ENCODE measurements around the gene MTSS2.

MTSS2 gene

DNA sequence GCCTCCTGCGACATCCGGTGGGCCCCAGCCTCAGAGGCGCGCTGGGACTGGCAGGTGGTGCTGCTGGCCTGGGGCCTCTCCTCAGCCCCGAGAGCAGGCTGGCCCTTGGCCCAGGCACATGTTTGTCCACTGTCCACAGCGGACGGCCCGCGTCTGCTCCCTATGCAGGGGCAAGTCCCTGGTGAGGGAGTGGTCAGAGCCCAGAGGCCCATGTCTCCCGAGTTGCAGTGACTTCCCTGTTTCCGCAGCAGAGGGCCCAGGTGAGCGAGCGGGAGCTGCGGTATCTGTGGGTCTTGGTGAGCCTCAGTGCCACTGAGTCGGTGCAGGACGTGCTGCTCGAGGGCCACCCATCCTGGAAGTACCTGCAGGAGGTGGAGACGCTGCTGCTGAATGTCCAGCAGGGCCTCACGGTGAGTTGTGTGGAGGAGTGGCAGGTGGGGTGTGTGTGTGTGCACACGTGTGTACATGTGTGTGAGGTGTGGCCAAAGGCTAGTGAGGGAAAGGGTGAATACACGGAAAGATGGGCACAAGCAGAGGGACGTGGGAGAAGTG, 29.1 kb downstream of the MTSS2 start:
- TF ChIP-seq, protein P1, sequence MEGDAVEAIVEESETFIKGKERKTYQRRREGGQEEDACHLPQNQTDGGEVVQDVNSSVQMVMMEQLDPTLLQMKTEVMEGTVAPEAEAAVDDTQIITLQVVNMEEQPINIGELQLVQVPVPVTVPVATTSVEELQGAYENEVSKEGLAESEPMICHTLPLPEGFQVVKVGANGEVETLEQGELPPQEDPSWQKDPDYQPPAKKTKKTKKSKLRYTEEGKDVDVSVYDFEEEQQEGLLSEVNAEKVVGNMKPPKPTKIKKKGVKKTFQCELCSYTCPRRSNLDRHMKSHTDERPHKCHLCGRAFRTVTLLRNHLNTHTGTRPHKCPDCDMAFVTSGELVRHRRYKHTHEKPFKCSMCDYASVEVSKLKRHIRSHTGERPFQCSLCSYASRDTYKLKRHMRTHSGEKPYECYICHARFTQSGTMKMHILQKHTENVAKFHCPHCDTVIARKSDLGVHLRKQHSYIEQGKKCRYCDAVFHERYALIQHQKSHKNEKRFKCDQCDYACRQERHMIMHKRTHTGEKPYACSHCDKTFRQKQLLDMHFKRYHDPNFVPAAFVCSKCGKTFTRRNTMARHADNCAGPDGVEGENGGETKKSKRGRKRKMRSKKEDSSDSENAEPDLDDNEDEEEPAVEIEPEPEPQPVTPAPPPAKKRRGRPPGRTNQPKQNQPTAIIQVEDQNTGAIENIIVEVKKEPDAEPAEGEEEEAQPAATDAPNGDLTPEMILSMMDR (IDR thresholded peaks at IDR 0.05; ENCODE audit: extremely low read depth, missing control alignments): no peak
- no peak for DNase-seq (ENCODE audit: low spot score)

DNA sequence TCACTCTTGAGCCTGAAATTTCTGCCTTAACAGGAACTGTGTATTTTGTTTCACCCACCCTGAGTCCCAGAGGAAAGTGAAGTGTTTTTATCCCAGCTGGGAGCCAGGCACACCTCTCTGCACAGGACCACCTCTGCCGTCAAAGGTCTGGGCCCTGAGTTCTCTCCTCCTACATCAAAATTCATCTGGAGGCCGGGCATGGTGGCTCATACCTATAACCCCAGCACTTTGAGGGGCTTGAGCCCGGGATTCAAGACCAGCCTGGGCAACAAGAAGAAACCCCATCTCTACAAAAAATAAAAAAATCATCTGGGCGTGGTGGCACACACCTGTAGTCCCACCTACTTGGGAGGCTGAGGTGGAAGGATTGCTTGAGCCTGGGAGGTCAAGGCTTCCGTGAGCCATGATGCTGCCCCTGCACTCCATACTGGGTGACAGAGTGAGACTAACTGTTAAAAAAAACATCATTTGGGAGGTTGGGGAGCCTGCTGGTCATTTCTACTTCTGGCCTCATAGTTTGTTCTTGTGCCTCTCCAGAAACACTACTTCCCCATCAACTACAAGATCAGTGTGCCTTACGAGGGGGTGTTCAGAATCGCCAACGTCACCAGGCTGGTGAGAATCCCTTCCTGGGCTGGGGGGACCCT, 29.7 kb downstream of the MTSS2 start:
- TF ChIP-seq, protein P1 (IDR thresholded peaks at IDR 0.05; ENCODE audit: extremely low read depth, missing control alignments): no peak
- DNase-seq (ENCODE audit: low spot score): no peak

DNA sequence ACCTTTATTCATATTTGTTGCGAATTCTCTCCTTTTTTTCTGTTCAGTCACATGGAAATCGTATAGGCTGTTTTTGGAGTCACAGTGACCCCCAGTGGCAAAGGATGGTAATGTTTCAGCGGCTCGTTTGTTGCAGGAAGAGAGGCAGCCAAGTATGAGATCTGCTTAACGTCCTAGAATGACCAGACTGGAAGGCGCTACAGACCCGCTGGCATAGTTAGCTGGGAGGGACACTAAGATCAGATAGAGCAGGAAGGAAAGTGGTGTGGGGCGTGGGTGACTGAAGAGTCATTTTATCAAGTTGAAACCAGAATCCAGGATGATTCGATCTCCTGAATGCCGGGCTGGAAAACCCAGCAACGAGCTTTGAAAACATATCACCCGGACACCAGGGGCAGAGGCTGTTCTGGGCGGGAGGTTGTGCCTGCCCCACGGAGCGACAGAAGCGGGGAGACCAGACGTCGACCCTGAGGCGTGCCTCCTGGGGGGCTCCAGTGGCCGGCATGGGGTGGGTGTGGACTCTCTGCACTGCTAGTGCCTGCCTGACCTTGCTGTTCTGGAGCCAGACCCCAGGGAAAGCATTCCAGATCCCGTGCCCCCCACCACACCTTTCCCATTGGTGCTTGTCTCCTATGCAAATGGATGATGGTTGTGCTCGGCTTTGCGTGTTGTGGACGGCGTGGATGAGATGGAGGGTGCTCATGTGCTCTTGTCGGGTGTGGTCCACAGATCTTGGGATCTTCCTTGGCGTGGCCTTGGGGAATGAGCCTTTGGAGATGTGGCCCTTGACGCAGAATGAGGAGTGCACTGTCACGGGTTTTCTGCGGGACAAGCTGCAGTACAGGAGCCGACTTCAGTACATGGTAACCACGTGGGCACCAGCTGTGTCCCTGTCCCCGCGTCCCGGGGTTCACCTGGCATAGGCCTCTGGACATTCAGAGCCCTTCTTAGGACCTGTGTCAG, 31.8 kb downstream of the MTSS2 start:
- TF ChIP-seq, protein P1 (IDR thresholded peaks at IDR 0.05; ENCODE audit: extremely low read depth, missing control alignments): peak; percentile 78
- DNase-seq (ENCODE audit: low spot score): peak; percentile 84

DNA sequence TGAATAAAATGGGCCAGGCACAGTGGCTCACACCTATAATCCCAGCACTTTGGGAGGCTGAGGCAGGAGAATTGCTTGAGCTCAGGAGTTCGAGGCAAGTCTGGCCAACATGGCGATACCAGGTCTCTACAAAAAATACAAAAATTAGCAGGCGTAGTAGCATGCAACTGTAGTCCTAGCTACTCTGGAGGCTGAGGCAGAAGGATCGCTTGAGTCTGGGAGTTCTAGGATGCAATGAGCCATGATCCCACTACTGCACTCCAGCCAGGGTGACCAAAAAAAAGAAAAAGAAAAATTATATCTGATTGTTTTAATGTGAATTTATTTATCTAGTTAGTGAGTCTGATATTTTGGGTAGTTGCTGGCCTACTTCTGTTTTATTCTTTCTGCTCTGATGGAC, 32.4 kb downstream of the MTSS2 start:
- DNase-seq (ENCODE audit: low spot score): no peak
- TF ChIP-seq, protein P1 (IDR thresholded peaks at IDR 0.05; ENCODE audit: extremely low read depth, missing control alignments): no peak

DNA sequence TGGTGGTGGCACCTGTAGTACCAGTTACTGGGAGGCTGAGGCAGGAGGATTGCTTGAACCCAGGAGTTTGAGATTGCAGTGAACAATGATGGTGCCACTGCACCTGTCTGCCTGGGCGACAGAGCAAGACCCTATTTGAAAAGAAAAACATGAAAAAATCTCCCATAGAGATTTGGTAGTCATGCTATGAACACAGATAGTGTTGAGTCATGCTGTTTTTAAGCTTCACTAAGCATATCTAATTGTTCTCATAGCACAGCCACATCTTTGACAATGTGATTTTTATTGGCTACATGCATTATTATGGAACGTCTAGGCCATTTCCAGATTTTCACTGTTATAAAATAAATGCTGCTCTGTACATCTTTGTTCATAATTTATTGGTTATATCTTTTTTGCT, 33.5 kb downstream of the MTSS2 start:
- TF ChIP-seq, protein P1 (IDR thresholded peaks at IDR 0.05; ENCODE audit: extremely low read depth, missing control alignments): no peak

DNA sequence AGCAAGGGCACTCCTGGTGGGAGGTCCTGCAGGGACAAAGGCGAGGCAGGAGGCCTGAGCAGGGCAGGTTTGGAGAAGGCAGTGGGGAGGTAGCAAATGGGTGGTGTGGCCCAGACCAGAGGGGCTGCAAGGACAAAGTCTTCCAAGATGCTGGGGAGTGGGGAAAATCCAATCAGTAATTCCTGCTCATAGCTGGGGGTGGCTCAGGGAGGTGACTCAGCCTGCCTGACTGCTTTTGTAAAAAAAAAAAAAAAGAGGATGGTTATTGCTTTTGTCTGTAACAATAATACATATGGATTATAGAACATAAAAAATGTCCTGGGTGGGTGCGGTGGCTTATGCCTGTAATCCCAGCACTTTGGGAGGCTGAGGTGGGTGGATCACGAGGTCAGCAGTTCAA, 34.3 kb downstream of the MTSS2 start:
- TF ChIP-seq, protein P1 (IDR thresholded peaks at IDR 0.05; ENCODE audit: extremely low read depth, missing control alignments): no peak
- no peak for DNase-seq (ENCODE audit: low spot score)

More for the DNA sequence above, 33.5 kb downstream of the MTSS2 start:
- DNase-seq (ENCODE audit: low spot score): peak; percentile 7

DNA sequence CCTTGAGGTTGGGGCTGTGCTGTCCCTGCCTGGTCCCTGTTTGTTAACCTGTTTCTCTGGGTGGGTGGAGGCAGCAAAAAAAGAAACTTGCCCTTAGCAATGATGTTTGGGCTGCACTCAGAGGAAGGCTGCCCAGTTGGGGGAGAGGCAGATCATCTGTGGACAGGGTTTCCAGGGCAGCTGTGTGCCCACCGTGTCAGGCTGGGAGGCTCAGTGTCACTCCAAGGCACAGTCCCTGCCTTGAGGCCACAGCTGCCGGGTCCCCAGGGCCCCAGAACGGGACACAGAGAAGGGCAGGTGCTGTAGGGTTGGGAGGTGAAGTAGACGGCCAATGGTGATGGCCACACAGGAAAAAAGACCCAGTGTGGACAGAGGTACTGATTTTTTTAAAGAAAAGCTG, 35.6 kb downstream of the MTSS2 start:
- peak; percentile 12 for DNase-seq (ENCODE audit: low spot score)
- TF ChIP-seq, protein P1 (IDR thresholded peaks at IDR 0.05; ENCODE audit: extremely low read depth, missing control alignments): no peak
